Type B pancreatic cell (in vitro differentiated cells): ENCODE data around the gene SOBP. TPM values are rescaled to one million over a fixed set of nuclear protein-coding genes. Genes with fewer than 3 reads are reported as not detected.

ENCODE experiments used
- DNase-seq: peaks from one replicate; pipeline ENCODE4 v3.0.0; 2021; ENCODE audit warnings: mixed read lengths; ENCODE audit not compliant: unreplicated experiment; ENCODE audit errors: extremely low spot score
- H3K27ac Mint-ChIP-seq: 2 replicates; pipeline ENCODE4 v1.8.0; 2021; ENCODE audit warnings: mild to moderate bottlenecking, mixed read lengths
- H3K27me3 Mint-ChIP-seq: 2 replicates; pipeline ENCODE4 v1.8.0; 2021; ENCODE audit warnings: mixed read lengths
- H3K36me3 Mint-ChIP-seq: 2 replicates; pipeline ENCODE4 v1.8.0; 2021; ENCODE audit warnings: mixed read lengths
- H3K4me1 Mint-ChIP-seq: one replicate; pipeline ENCODE4 v1.8.0; 2021; ENCODE audit warnings: mixed read lengths; ENCODE audit not compliant: unreplicated experiment
- H3K4me3 Mint-ChIP-seq: 2 replicates; pipeline ENCODE4 v1.8.0; 2021; ENCODE audit warnings: mild to moderate bottlenecking, mixed read lengths
- H3K9me3 Mint-ChIP-seq: 2 replicates; pipeline ENCODE4 v1.8.0; 2021; ENCODE audit warnings: mixed read lengths
- CTCF ChIP-seq: fragments of 200-600 bp; sonication (generic); conservative IDR thresholded peaks from 2 replicates; pipeline ENCODE4 v1.5.0; 2021; ENCODE audit warnings: antibody characterized with exemption, mild to moderate bottlenecking
- total RNA-seq: library from RNA; stranded (reverse); gene quantifications from 2 replicates; pipeline ENCODE4 v1.2.1, GENCODE V29; 2021; ENCODE audit warnings: low replicate concordance

Gene SOBP
- total RNA-seq, 1 donor from 2014 or later: 19.4 TPM

- Mint-ChIP-seq H3K4me3 (no peak overlapping the region), H3K4me1 (peaks cover 25% of the 10 kb centered on the region), H3K27ac (no peak overlapping the region), H3K36me3 (no peaks in the 10 kb centered on the region), H3K27me3 (peaks cover 6% of the 10 kb centered on the region), H3K9me3 (no peaks in the 10 kb centered on the region)
- no peak for DNase-seq
- no peak for TF ChIP-seq CTCF
Observed at GRCh38 chr6:107695061-107695720, 205.3 kb downstream of the SOBP start.

GRCh38 chr6:107697682-107698081 is 207.8 kb downstream of the SOBP start:
- Mint-ChIP-seq H3K4me3 (no peak overlapping the region), H3K9me3 (no peaks in the 10 kb centered on the region), H3K27ac (no peak overlapping the region), H3K4me1 (peaks cover 21% of the 10 kb centered on the region), H3K36me3 (no peaks in the 10 kb centered on the region), H3K27me3 (peaks cover 6% of the 10 kb centered on the region)
- no peak for TF ChIP-seq CTCF
- no peak for DNase-seq

DNA sequence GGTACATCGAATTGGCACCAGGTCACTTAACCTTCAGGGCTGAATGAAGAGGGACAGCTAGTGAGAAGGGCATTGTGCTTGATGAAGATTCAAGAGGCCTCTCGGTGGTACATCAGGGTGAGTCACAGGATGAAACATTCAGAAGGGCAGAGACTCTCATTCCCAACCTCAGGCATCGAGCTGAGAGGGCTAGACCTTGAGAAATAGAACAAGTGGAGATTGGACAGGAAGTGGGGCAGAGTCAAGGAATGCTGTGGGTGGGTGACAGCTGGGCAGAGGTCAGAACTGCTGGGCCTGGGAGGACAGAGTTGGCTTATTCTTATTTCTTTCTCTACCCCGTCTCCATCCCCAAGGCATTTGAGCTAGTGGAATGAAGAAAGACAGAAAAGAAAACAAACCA is 208.2 kb downstream of the SOBP start:
- no peak for DNase-seq
- H3K27ac Mint-ChIP-seq: no peak overlapping the region
- H3K27me3 Mint-ChIP-seq: peaks cover 6% of the 10 kb centered on the region
- H3K36me3 Mint-ChIP-seq: no peaks in the 10 kb centered on the region
- no peaks in the 10 kb centered on the region for H3K9me3 Mint-ChIP-seq
- H3K4me3 Mint-ChIP-seq: no peak overlapping the region
- no peak for TF ChIP-seq CTCF
- H3K4me1 Mint-ChIP-seq: peaks cover 21% of the 10 kb centered on the region

GRCh38 chr6:107699254-107699653 is 209.3 kb downstream of the SOBP start:
- Mint-ChIP-seq H3K36me3 (no peaks in the 10 kb centered on the region), H3K27me3 (peaks cover 6% of the 10 kb centered on the region), H3K4me1 (peaks cover 23% of the 10 kb centered on the region), H3K9me3 (no peaks in the 10 kb centered on the region), H3K4me3 (no peak overlapping the region), H3K27ac (no peak overlapping the region)
- no peak for TF ChIP-seq CTCF
- DNase-seq: no peak

GRCh38 chr6:107699697-107700325 is 209.9 kb downstream of the SOBP start:
- no peaks in the 10 kb centered on the region for H3K36me3 Mint-ChIP-seq
- DNase-seq: no peak
- H3K4me1 Mint-ChIP-seq: peaks cover 28% of the 10 kb centered on the region
- peaks cover 10% of the 10 kb centered on the region for H3K27me3 Mint-ChIP-seq
- no peak overlapping the region for H3K4me3 Mint-ChIP-seq
- no peak overlapping the region for H3K27ac Mint-ChIP-seq
- no peak for TF ChIP-seq CTCF
- no peaks in the 10 kb centered on the region for H3K9me3 Mint-ChIP-seq
